ENCODE data around the gene GABRG2. TPM values are rescaled to one million over a fixed set of nuclear protein-coding genes. Genes with fewer than 3 reads are reported as not detected.

Gene GABRG2
- polyA plus RNA-seq, 1 donor (not counting 4 experiments of a cell fraction or from before 2014, with no cell fraction given): not detected

DNA sequence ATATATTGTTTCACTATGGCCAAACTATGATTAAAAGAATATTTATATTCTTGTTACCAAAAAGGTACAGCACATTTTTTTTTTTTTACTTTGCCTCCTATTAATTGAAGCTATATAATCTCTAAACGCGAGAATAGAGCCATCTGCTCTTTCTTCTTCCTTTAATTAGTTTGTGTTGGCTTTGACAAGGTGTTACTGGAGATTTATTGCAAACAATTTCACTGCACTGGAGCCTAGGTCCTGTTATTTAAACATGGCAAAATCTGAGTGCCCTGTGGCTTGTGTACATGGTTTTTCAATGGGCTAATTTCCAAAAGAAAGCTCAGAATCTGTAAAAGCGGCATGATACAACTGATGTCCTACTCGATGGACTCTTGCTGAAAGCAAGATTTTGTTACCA lies 40.8 kb upstream of the GABRG2 start:
- no peaks in the 10 kb centered on the region for H3K36me3 ChIP-seq (ENCODE audit: control insufficient read depth in 2 of 2, extremely low read depth in 1 of 2, insufficient read depth in 2 of 2, low read length in 2 of 2)
- no peak overlapping the region for H3K4me3 ChIP-seq (ENCODE audit: control insufficient read depth in 2 of 3, extremely low read depth in 1 of 3, insufficient read depth in 2 of 3, low read depth in 1 of 3, low read length in 3 of 3)
- no peaks in the 10 kb centered on the region for H3K4me1 ChIP-seq (ENCODE audit: control insufficient read depth, extremely low read depth, insufficient read depth, low read length)
- no peak for FAIRE-seq
- no peaks in the 10 kb centered on the region for H4K20me1 ChIP-seq (ENCODE audit: control insufficient read depth, extremely low read depth, insufficient read depth, low read length)
- no peak for TF ChIP-seq CTCF (optimal IDR thresholded peaks at IDR 0.05 in 1 of 3, IDR thresholded peaks at IDR 0.05 in 1 of 3, conservative IDR thresholded peaks at IDR 0.05 in 1 of 3; ENCODE audit: extremely low read depth in 1 of 3, insufficient read depth in 2 of 3, low read length in 3 of 3)
- no peak for TF ChIP-seq EZH2 (IDR thresholded peaks at IDR 0.05; ENCODE audit: low read length)
- no peak overlapping the region for H3K9ac ChIP-seq (ENCODE audit: control insufficient read depth, extremely low read depth, insufficient read depth, low read length)
- dilution Hi-C loops (cut with MboI; ENCODE audit: extremely low pct_ligation_motif_present, low sequenced_read_pairs): no loop called here
- H3K27me3 ChIP-seq (ENCODE audit: control insufficient read depth, extremely low read depth, insufficient read depth, low read length): no peaks in the 10 kb centered on the region
- DNase-seq (ENCODE audit: low read depth, low spot score): no peak
- no peak overlapping the region for H3K4me2 ChIP-seq (ENCODE audit: control insufficient read depth, extremely low read depth, insufficient read depth, low read depth, low read length)
- no peaks in the 10 kb centered on the region for H3K9me1 ChIP-seq (ENCODE audit: control insufficient read depth, extremely low read depth, insufficient read depth, low read length)
- H3K9me3 ChIP-seq (ENCODE audit: control insufficient read depth, low read depth, low read length): no peaks in the 10 kb centered on the region
- no peaks in the 10 kb centered on the region for H3K79me2 ChIP-seq (ENCODE audit: control insufficient read depth, insufficient read depth, low read length)
- H2AFZ ChIP-seq (ENCODE audit: control insufficient read depth, low read length): no peak overlapping the region
- H3K27ac ChIP-seq (ENCODE audit: control insufficient read depth, insufficient read depth, low read length): no peak overlapping the region

GRCh38 chr5:162037431-162037830 lies 30.1 kb upstream of the GABRG2 start:
- Histone ChIP-seq H3K9me3 (ENCODE audit: control insufficient read depth, low read depth, low read length) (no peaks in the 10 kb centered on the region), H3K36me3 (ENCODE audit: control insufficient read depth in 2 of 2, extremely low read depth in 1 of 2, insufficient read depth in 2 of 2, low read length in 2 of 2) (no peaks in the 10 kb centered on the region), H3K9ac (ENCODE audit: control insufficient read depth, extremely low read depth, insufficient read depth, low read length) (no peak overlapping the region), H3K9me1 (ENCODE audit: control insufficient read depth, extremely low read depth, insufficient read depth, low read length) (no peaks in the 10 kb centered on the region), H3K79me2 (ENCODE audit: control insufficient read depth, insufficient read depth, low read length) (no peaks in the 10 kb centered on the region), H3K27me3 (ENCODE audit: control insufficient read depth, extremely low read depth, insufficient read depth, low read length) (no peaks in the 10 kb centered on the region), H2AFZ (ENCODE audit: control insufficient read depth, low read length) (no peak overlapping the region), H3K4me1 (ENCODE audit: control insufficient read depth, extremely low read depth, insufficient read depth, low read length) (no peaks in the 10 kb centered on the region), H3K4me3 (ENCODE audit: control insufficient read depth in 2 of 3, extremely low read depth in 1 of 3, insufficient read depth in 2 of 3, low read depth in 1 of 3, low read length in 3 of 3) (no peak overlapping the region), H3K4me2 (ENCODE audit: control insufficient read depth, extremely low read depth, insufficient read depth, low read depth, low read length) (no peak overlapping the region), H3K27ac (ENCODE audit: control insufficient read depth, insufficient read depth, low read length) (no peak overlapping the region), H4K20me1 (ENCODE audit: control insufficient read depth, extremely low read depth, insufficient read depth, low read length) (no peaks in the 10 kb centered on the region)
- DNase-seq (ENCODE audit: low read depth, low spot score): no peak
- dilution Hi-C loops (cut with MboI; ENCODE audit: extremely low pct_ligation_motif_present, low sequenced_read_pairs): no loop called here
- FAIRE-seq: no peak
- no peak for TF ChIP-seq EZH2 (IDR thresholded peaks at IDR 0.05; ENCODE audit: low read length)
- TF ChIP-seq CTCF (optimal IDR thresholded peaks at IDR 0.05 in 1 of 3, IDR thresholded peaks at IDR 0.05 in 1 of 3, conservative IDR thresholded peaks at IDR 0.05 in 1 of 3; ENCODE audit: extremely low read depth in 1 of 3, insufficient read depth in 2 of 3, low read length in 3 of 3): no peak

Data from keratinocyte (primary cell).